Measurements from ENCODE around the gene TPGS1.

TPGS1 gene

DNA sequence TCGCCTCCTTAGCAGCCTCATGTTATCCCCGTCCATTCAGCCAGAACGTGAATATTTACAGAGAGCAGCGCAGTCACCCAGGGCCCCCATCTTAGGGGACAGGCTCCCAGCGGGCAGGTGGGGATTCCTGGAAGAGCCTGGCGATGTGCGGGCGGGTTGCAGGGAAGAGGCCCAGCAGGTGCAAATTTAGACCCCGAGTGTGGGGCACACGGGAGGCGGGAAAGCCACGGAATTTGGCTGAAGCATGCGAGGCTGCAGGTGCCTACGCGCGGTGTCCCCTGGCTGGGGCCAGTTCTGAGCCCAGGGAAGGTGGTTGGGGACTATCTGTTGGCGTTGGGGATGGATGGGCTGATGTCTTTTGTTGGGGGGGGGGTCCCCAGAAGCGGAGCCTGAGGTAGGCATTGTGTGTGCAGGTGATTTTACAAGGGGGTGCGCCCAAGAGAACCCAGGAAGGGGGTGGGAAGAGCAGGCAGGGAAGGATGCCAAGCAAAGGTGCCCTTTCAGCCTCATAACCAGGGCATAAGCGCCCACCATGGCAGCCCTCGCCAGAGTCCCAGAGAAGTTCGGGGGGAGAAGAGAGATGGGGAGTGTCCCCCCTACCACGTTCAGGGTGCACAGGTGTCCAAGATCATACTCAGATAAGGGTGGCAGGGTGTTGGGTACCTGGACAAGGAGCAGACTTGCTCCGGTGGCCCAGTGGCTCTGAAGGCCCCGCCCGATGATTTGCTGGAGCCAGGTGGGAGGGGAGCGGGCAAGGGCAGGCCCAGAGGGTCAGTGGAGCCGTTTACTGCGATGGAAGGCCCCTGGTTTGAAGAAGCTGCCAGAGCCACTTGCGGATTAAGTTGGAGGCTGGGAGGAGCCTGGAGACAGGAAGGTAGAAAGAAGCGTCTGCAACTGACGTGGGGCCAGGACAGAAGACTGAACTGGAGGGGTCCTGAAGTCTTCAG lies 1.2 kb downstream of the TPGS1 start:
- Histone ChIP-seq H3K36me3 (ENCODE audit: control insufficient read depth, insufficient read depth, low read length) (no peaks in the 10 kb centered on the region), H3K4me1 (peaks cover 3% of the 10 kb centered on the region), H3K4me2 (ENCODE audit: low read length) (peak overlapping the region; percentile 97), H3K27me3 (ENCODE audit: control insufficient read depth, insufficient read depth, low read length) (no peaks in the 10 kb centered on the region), H3K9me3 (ENCODE audit: control insufficient read depth, low read length) (no peaks in the 10 kb centered on the region), H3K79me2 (peaks cover 8% of the 10 kb centered on the region), H3K4me3 (ENCODE audit: low read depth, low read length) (peak overlapping the region; percentile 97), H3K9ac (no peak overlapping the region), H3K27ac (no peak overlapping the region), H2AFZ (peak overlapping the region; percentile 98)
- TF ChIP-seq, protein P1, sequence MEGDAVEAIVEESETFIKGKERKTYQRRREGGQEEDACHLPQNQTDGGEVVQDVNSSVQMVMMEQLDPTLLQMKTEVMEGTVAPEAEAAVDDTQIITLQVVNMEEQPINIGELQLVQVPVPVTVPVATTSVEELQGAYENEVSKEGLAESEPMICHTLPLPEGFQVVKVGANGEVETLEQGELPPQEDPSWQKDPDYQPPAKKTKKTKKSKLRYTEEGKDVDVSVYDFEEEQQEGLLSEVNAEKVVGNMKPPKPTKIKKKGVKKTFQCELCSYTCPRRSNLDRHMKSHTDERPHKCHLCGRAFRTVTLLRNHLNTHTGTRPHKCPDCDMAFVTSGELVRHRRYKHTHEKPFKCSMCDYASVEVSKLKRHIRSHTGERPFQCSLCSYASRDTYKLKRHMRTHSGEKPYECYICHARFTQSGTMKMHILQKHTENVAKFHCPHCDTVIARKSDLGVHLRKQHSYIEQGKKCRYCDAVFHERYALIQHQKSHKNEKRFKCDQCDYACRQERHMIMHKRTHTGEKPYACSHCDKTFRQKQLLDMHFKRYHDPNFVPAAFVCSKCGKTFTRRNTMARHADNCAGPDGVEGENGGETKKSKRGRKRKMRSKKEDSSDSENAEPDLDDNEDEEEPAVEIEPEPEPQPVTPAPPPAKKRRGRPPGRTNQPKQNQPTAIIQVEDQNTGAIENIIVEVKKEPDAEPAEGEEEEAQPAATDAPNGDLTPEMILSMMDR (IDR thresholded peaks at IDR 0.05): no peak

DNA sequence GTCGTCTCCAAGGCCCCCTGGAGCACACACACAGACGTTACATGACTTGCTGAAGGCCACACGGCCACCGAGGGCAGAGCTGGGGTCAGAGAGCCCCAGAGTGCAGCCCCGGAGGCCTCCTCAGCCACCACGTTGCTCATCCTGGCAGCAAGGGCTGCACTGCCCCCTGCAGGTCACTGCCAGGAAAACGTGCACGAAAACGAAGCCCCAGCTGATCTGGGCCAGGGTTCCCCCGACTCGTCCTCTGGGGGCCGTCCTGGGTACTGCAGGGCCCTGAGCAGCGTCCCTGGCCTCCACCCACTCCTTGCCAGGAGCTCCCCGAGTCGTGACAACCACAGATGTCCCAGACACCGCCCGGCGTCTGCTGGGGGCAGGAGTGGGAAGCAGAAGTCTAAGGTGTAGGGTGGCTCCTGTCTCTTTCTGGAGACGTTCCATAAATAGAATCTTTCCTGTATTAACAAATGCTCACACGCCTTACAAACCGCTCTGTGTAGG lies 3.4 kb downstream of the TPGS1 start:
- no peaks in the 10 kb centered on the region for H3K36me3 ChIP-seq (ENCODE audit: control insufficient read depth, insufficient read depth, low read length)
- TF ChIP-seq, protein P1 (IDR thresholded peaks at IDR 0.05): peak; percentile 87
- H3K9ac ChIP-seq: no peak overlapping the region
- H2AFZ ChIP-seq: no peak overlapping the region
- H3K27me3 ChIP-seq (ENCODE audit: control insufficient read depth, insufficient read depth, low read length): no peaks in the 10 kb centered on the region
- H3K27ac ChIP-seq: peak overlapping the region; percentile 39
- H3K9me3 ChIP-seq (ENCODE audit: control insufficient read depth, low read length): no peaks in the 10 kb centered on the region
- peaks cover 8% of the 10 kb centered on the region for H3K79me2 ChIP-seq
- H3K4me2 ChIP-seq (ENCODE audit: low read length): peak overlapping the region; percentile 34
- H3K4me1 ChIP-seq: peaks cover 3% of the 10 kb centered on the region
- H3K4me3 ChIP-seq (ENCODE audit: low read depth, low read length): no peak overlapping the region

DNA sequence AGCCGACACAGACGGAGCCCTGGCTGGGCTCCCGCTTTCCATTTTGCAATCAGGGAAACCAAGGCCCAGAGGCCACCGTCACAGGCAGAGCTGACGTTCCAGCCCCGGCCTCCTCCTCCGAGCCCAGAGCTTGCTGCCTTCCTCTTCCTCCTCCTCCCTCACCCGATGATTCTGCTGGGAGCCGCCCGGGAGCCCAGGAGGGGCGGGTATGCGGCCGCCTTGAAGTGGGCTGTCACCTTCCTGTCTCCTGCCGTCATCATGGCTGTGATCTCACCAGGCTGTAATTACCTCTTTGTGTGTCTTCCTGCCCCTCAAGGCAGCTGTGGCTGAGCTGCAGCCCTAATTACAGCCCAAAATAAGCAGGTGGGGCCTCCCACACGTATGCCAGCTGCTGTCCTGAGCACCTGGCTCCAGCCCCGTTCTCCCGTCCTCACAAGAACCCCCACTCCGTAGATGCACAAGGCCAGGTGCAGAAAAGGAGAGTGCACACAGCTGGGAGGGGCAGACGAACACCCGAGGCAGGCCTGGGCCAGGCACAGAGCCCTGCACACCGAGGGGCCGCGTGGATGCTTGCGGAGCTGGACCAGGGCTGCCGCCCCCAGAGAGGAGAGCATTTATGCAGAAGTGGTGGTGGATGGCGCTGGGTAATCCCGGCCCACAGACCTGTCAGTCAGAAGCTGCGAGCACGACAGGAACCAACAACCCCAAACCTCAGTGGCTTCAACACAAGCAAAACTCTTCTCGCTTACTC lies 4.0 kb downstream of the TPGS1 start:
- Histone ChIP-seq H3K9me3 (ENCODE audit: control insufficient read depth, low read length) (no peaks in the 10 kb centered on the region), H3K9ac (no peak overlapping the region), H3K4me3 (ENCODE audit: low read depth, low read length) (no peak overlapping the region), H3K79me2 (peaks cover 8% of the 10 kb centered on the region), H3K27me3 (ENCODE audit: control insufficient read depth, insufficient read depth, low read length) (no peaks in the 10 kb centered on the region), H2AFZ (no peak overlapping the region), H3K27ac (peak overlapping the region; percentile 39), H3K4me2 (ENCODE audit: low read length) (no peak overlapping the region), H3K4me1 (peaks cover 2% of the 10 kb centered on the region), H3K36me3 (ENCODE audit: control insufficient read depth, insufficient read depth, low read length) (no peaks in the 10 kb centered on the region)
- TF ChIP-seq, protein P1 (IDR thresholded peaks at IDR 0.05): no peak

DNA sequence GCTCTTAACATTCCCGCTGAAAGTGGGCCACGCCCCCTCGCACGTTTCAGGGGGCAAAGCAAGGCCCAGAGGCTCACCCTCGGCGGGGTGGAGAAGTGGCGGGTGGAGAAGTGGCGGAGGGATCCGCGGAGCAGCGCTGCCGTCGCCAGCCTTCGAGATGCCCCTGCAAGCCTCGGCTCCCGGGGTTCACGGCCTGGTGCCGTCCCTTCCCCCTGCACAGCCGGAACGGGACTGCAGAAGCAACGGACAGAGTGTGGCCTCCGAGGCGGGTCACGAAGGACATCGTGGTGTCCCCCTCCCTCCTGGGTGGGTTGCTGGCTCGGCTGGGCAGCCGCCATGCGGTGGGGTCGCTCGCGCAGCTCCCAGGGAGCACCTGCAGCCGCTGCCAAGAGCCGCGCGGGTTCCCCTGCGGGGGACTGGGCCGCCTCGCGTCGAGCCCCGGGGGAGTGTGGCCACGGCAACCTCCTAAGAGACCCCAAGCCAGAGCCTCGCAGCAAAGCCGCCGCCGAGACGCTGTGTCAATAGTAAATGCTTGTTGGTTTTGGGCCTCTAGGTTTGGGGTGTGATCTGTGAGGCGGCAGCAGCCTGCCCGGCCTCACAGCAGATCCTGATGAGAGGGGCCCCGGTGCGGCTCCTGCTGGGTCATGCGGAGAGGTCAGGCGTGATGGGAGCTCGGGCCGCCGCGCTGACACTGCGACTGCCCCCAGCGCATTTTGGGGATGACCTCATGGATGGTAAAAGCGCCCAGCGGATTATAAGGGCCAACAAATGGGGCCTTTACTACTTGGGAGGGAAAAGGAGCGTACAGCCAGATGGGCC lies 5.5 kb downstream of the TPGS1 start:
- Histone ChIP-seq H3K27ac (no peak overlapping the region), H3K36me3 (ENCODE audit: control insufficient read depth, insufficient read depth, low read length) (no peaks in the 10 kb centered on the region), H2AFZ (no peak overlapping the region), H3K79me2 (peaks cover 15% of the 10 kb centered on the region), H3K4me1 (no peaks in the 10 kb centered on the region), H3K27me3 (ENCODE audit: control insufficient read depth, insufficient read depth, low read length) (no peaks in the 10 kb centered on the region), H3K9me3 (ENCODE audit: control insufficient read depth, low read length) (no peaks in the 10 kb centered on the region), H3K4me3 (ENCODE audit: low read depth, low read length) (no peak overlapping the region), H3K9ac (no peak overlapping the region), H3K4me2 (ENCODE audit: low read length) (no peak overlapping the region)
- TF ChIP-seq, protein P1 (IDR thresholded peaks at IDR 0.05): no peak

Data from parathyroid adenoma (tissue), 2 donors.